K562 (cell line): Measurements from ENCODE around the gene RNF175. TPM values are rescaled to one million over a fixed set of nuclear protein-coding genes. Genes with fewer than 3 reads are reported as not detected.

Source experiments
- ATAC-seq: fragments of 200-7000 bp; cut with Tn5 transposase; 3 replicates; pipeline ENCODE4 v1.9.1; 2020; ENCODE audit warnings: moderate library complexity
- BruUV-seq: library from RNA; stranded (reverse); fragments of 400-500 nt; replicated peaks from 2 replicates; lab custom pipeline; 2021; lab: Mats Ljungman, UMichigan
- CTCF ChIA-PET: fragments of 300-600 bp; formaldehyde crosslinking; extraction: SDS; loops from one replicate; lab custom pipeline; 2021; ENCODE audit warnings: low intra/inter-chr PET ratio; lab: Yijun Ruan, JAX
- POLR2A ChIA-PET: fragments of 300-600, 350-650 bp; sonication (Branson Sonifier 250); formaldehyde crosslinking; extraction: SDS; loops from one replicate; lab custom pipeline; 2021; ENCODE audit warnings: antibody characterized with exemption, inconsistent platforms; lab: Yijun Ruan, JAX
- DNase-seq, 4 experiments: peaks; one replicate each; pipeline versions ENCODE4 v3.0.0 to v3.0.0-alpha.2; 2011 to 2018; ENCODE audit warnings: low spot score in 3 of 4, mixed read lengths in 3 of 4; ENCODE audit errors: extremely low read depth in 1 of 4
- FAIRE-seq: peaks from 2 replicates; lab custom pipeline; 2011; peaks lifted over from hg19 to GRCh38; lab: Jason Lieb, UNC
- H2AFZ ChIP-seq: 2 replicates; pipeline ENCODE4 v1.6.0; 2011; ENCODE audit warnings: low read depth, low read length, control low read depth, inconsistent platforms
- H3K27ac ChIP-seq: fragments of 200-600 bp; 3 replicates; pipeline ENCODE4 v1.8.0; 2011; ENCODE audit warnings: low read depth, mild to moderate bottlenecking, control low read depth, inconsistent platforms, low read length, moderate library complexity, mixed read lengths; ENCODE audit errors: extremely low read depth
- H3K27me3 ChIP-seq, 2 experiments: fragments of 300-600 bp in 1 of 2; 2 replicates in 1 of 2; 3 replicates in 1 of 2; pipeline versions ENCODE4 v1.6.0 to v1.8.0; 2011; ENCODE audit warnings: inconsistent platforms in 2 of 2, low read length in 2 of 2, mild to moderate bottlenecking in 1 of 2, mixed read lengths in 1 of 2, moderate library complexity in 1 of 2; ENCODE audit not compliant: control insufficient read depth in 2 of 2, insufficient read depth in 2 of 2
- H3K36me3 ChIP-seq: fragments of 300-600 bp; 3 replicates; pipeline ENCODE4 v1.8.0; 2011; ENCODE audit warnings: mild to moderate bottlenecking, low read length, inconsistent platforms; ENCODE audit not compliant: control insufficient read depth, insufficient read depth
- H3K4me1 ChIP-seq, 2 experiments: fragments of 200-600 bp in 1 of 2; replicated peaks in 1 of 2; 2 replicates in 1 of 2; 3 replicates in 1 of 2; pipeline versions ENCODE4 v1.5.1 to v1.8.0; 2011; ENCODE audit warnings: inconsistent platforms in 2 of 2, low read length in 2 of 2, mild to moderate bottlenecking in 1 of 2, mixed read lengths in 1 of 2, moderate library complexity in 1 of 2; ENCODE audit not compliant: control insufficient read depth in 2 of 2, insufficient read depth in 2 of 2
- H3K4me2 ChIP-seq: 2 replicates; pipeline ENCODE4 v1.6.1; 2011; ENCODE audit warnings: low read length, control low read depth, inconsistent platforms, mixed read lengths; ENCODE audit not compliant: insufficient read depth
- H3K4me3 ChIP-seq: fragments of 200-600 bp; sonication (generic), shearing (Covaris generic); 2 replicates; pipeline ENCODE4 v1.5.1; 2016; ENCODE audit warnings: control low read depth, inconsistent platforms
- H3K79me2 ChIP-seq: fragments of 200-600 bp; 3 replicates; pipeline ENCODE4 v1.8.0; 2011; ENCODE audit warnings: low read length, inconsistent platforms; ENCODE audit not compliant: control insufficient read depth, insufficient read depth
- H3K9ac ChIP-seq, 2 experiments: 2 replicates each; pipeline versions ENCODE4 v1.6.0 to v1.6.1; 2011; ENCODE audit warnings: low read depth in 2 of 2, low read length in 2 of 2, control low read depth in 1 of 2, inconsistent platforms in 1 of 2, mild to moderate bottlenecking in 1 of 2, mixed read lengths in 1 of 2; ENCODE audit not compliant: insufficient read depth in 1 of 2
- H3K9me1 ChIP-seq: one replicate; pipeline ENCODE4 v1.6.0; 2011; ENCODE audit warnings: inconsistent platforms, mild to moderate bottlenecking, low read length, moderate library complexity; ENCODE audit not compliant: control insufficient read depth, insufficient read depth
- H3K9me3 ChIP-seq: replicated peaks from 2 replicates; pipeline ENCODE4 v1.5.1; 2011; ENCODE audit warnings: low read depth, low read length, inconsistent platforms; ENCODE audit not compliant: control insufficient read depth, insufficient read depth
- H4K20me1 ChIP-seq: replicated peaks from 2 replicates; pipeline ENCODE4 v1.6.1; 2011; ENCODE audit warnings: low read length, inconsistent platforms, mixed read lengths; ENCODE audit not compliant: control insufficient read depth, insufficient read depth
- CBX2 ChIP-seq: fragments of 200-600 bp; sonication (generic); IDR thresholded peaks from one replicate; pipeline ENCODE4 v1.6.1; 2012; ENCODE audit warnings: mild to moderate bottlenecking, low read length, inconsistent platforms; ENCODE audit not compliant: insufficient read depth, poor library complexity, severe bottlenecking
- HNRNPUL1 ChIP-seq: fragments of 200-400 bp; formaldehyde crosslinking; IDR thresholded peaks from 2 replicates; pipeline ENCODE4 v1.6.1; 2017; ENCODE audit warnings: low read length
- KDM1A ChIP-seq, 2 experiments: fragments of 450-650 bp; IDR thresholded peaks; 2 replicates each; pipeline ENCODE4 v1.6.1; 2016; ENCODE audit warnings: mild to moderate bottlenecking in 2 of 2
- KLF6 ChIP-seq: fragments of 250-450 bp; sonication (Bioruptor Pico); IDR thresholded peaks from 2 replicates; pipeline ENCODE4 v1.4.0; 2020; ENCODE audit warnings: mild to moderate bottlenecking, moderate library complexity, borderline replicate concordance
- MNT ChIP-seq, 2 experiments: fragments of 450-650 bp; conservative IDR thresholded peaks; 2 replicates each; pipeline ENCODE4 v1.6.1; 2017; ENCODE audit warnings: mild to moderate bottlenecking in 2 of 2, moderate library complexity in 2 of 2
- NUFIP1 ChIP-seq: fragments of 450-650 bp; IDR thresholded peaks from 2 replicates; pipeline ENCODE4 v1.6.1; 2018; ENCODE audit not compliant: partially characterized antibody
- PPARD ChIP-seq: fragments of 250-450 bp; sonication (Bioruptor Pico); IDR thresholded peaks from 2 replicates; pipeline ENCODE4 v1.8.0; 2022; ENCODE audit warnings: inconsistent platforms, mild to moderate bottlenecking, moderate library complexity
- SFPQ ChIP-seq: fragments of 200-400 bp; formaldehyde crosslinking; IDR thresholded peaks from 2 replicates; pipeline ENCODE4 v1.6.1; 2017; ENCODE audit warnings: mild to moderate bottlenecking, low read depth, low read length, moderate library complexity
- SMARCA5 ChIP-seq: fragments of 450-650 bp; IDR thresholded peaks from 2 replicates; pipeline ENCODE4 v1.6.1; 2016
- SNAPC5 ChIP-seq: fragments of 250-450 bp; sonication (Bioruptor Pico); IDR thresholded peaks from 2 replicates; pipeline ENCODE4 v1.8.0; 2021; ENCODE audit warnings: moderate library complexity, mild to moderate bottlenecking, inconsistent platforms
- THAP7 ChIP-seq: fragments of 250-450 bp; sonication (Bioruptor Pico); IDR thresholded peaks from 2 replicates; pipeline ENCODE4 v1.5.0; 2021
- TSC22D4 ChIP-seq: fragments of 450-650 bp; IDR thresholded peaks from 2 replicates; pipeline ENCODE4 v1.6.1; 2016; ENCODE audit warnings: missing genetic modification characterization, missing biosample characterization, control low read depth
- ZBTB43 ChIP-seq: sonication (generic); formaldehyde crosslinking; IDR thresholded peaks from 2 replicates; pipeline ENCODE4 v1.8.0; 2023; ENCODE audit warnings: mild to moderate bottlenecking, missing genetic modification reagents
- ZNF140 ChIP-seq: fragments of 250-450 bp; sonication (Bioruptor Pico); IDR thresholded peaks from 2 replicates; pipeline ENCODE4 v1.8.0; 2021; ENCODE audit warnings: moderate library complexity, mild to moderate bottlenecking, inconsistent platforms
- ZNF507 ChIP-seq: conservative IDR thresholded peaks from 2 replicates; pipeline ENCODE4 v1.6.1; 2017; ENCODE audit warnings: missing genetic modification characterization, missing compliant biosample characterization
- ZNF764 ChIP-seq: fragments of 250-450 bp; sonication (Bioruptor Pico); IDR thresholded peaks from 2 replicates; pipeline ENCODE4 v1.4.0; 2020; ENCODE audit warnings: low read depth, mild to moderate bottlenecking, moderate library complexity
- WGBS: fragments of 100-300 bp; shearing (Covaris generic); methylation state at CpG from one replicate; pipeline ENCODE4 v1.1.6; 2016; ENCODE audit warnings: low coverage, mixed read lengths; ENCODE audit not compliant: insufficient coverage; ENCODE audit errors: missing lambda C conversion rate; 5-methylcytosine and 5-hydroxymethylcytosine counted together
- in situ Hi-C: fragments of 300-500 bp; cut with MboI; formaldehyde crosslinking; loops from 4 replicates; pipeline ENCODE4 v1.15.0; 2018; ENCODE audit warnings: inconsistent platforms, mixed read lengths
- intact Hi-C: fragments of 100-400 bp; cut with micrococcal nuclease; formaldehyde crosslinking; loops from 2 replicates; pipeline ENCODE4 v1.14.2; 2022
- polyA plus RNA-seq, 8 experiments: library from polyadenylated mRNA; depleted of rRNA in 4 of 8; stranded (reverse) in 5 of 8; unstranded in 3 of 8; fragments of >200 nt; fragmentation: Nextera tagmentation in 2 of 8; fragmentation: Illumina TruSeq in 1 of 8; extraction: Ambion mirVana in 2 of 8; extraction: Trizol in 1 of 8; gene quantifications; 2 replicates each; pipeline versions ENCODE4 v1.2.1 to v1.2.3, GENCODE V29; 2011 to 2014; ENCODE audit warnings: inconsistent platforms in 1 of 8, missing spikeins in 1 of 8
- total RNA-seq, 7 experiments: library from RNA; depleted of rRNA in 6 of 7; stranded (reverse); fragments of >200 nt in 6 of 7; fragmentation: Illumina TruSeq in 2 of 7; extraction: Trizol in 2 of 7; gene quantifications; 2 replicates each; pipeline versions ENCODE4 v1.2.1 to v1.2.3, GENCODE V29; 2011 to 2021; ENCODE audit warnings: low replicate concordance in 1 of 7

RNF175 gene
- total and polyA plus RNA-seq, 9 of the 15 experiments (the other 6 are each of a cell fraction or from before 2014, with no cell fraction given): not detected

GRCh38 chr4:153725831-153726154 is 34.0 kb downstream of the RNF175 start (continued):
- TF ChIP-seq TSC22D4 (no peak), SFPQ (no peak), KDM1A (IDR thresholded peaks at IDR 0.05) (no peak), SMARCA5 (no peak)
- TF ChIP-seq, all 486 proteins: peak for 0

- ATAC-seq: no peak
- H3K79me2 ChIP-seq: no peaks in the 10 kb centered on the region
- intact Hi-C loops (no loop called here), in situ Hi-C loops (no loop called here)
- H3K4me2 ChIP-seq: no peak overlapping the region
- 5% methylated on average over 5 of the region's 5 CpGs for WGBS
- H3K27me3 ChIP-seq: peaks cover 2 to 5% of the 10 kb centered on the region in 2 experiments; a peak in 2 of 5 replicates
- H3K36me3 ChIP-seq: no peaks in the 10 kb centered on the region
- no peak for DNase-seq
- H3K9me1 ChIP-seq: no peaks in the 10 kb centered on the region
- no peaks in the 10 kb centered on the region for H3K4me1 ChIP-seq
- no peak overlapping the region for H3K9ac ChIP-seq
- no peak for TF ChIP-seq THAP7 (CRISPR knock-in tag)
- TF ChIP-seq MNT (conservative IDR thresholded peaks at IDR 0.05): no peak
- no peak for TF ChIP-seq KLF6
- no peak for TF ChIP-seq PPARD (CRISPR knock-in tag)
- TF ChIP-seq SNAPC5 (CRISPR knock-in tag): no peak
- TF ChIP-seq NUFIP1: no peak
- no peak for TF ChIP-seq HNRNPUL1
- TF ChIP-seq ZNF140 (CRISPR knock-in tag): no peak
- no peak for TF ChIP-seq ZNF764 (CRISPR knock-in tag)
- no peak for TF ChIP-seq CBX2
- TF ChIP-seq ZNF507: no peak
- TF ChIP-seq ZBTB43 (CRISPR knock-in tag): no peak
- FAIRE-seq: no peak
- no TSS peak for BruUV-seq
- H4K20me1 ChIP-seq: no peaks in the 10 kb centered on the region
- no peak overlapping the region for H2AFZ ChIP-seq
- no peak overlapping the region for H3K4me3 ChIP-seq
- CTCF ChIA-PET: no interaction called here
- H3K9me3 ChIP-seq: no peaks in the 10 kb centered on the region
- POLR2A ChIA-PET: interaction anchor here (1.0 kb wide), 1 partner anchor 207 kb away, joined by 3 read pairs; no protein-coding TSS in a partner anchor
- no peak overlapping the region for H3K27ac ChIP-seq
Observed at GRCh38 chr4:153725136-153725830, 34.5 kb downstream of the RNF175 start.
